GM12878 (cell line): Measurements from ENCODE around the gene BEST4. TPM values are rescaled to one million over a fixed set of nuclear protein-coding genes. Genes with fewer than 3 reads are reported as not detected.

Experiments
- ATAC-seq: fragments of 200-7000 bp; cut with Tn5 transposase; 3 replicates; pipeline ENCODE4 v1.9.1; 2020; ENCODE audit warnings: mild to moderate bottlenecking, moderate library complexity
- BruUV-seq: library from RNA; stranded (reverse); fragments of 400-500 nt; replicated peaks from 2 replicates; lab custom pipeline; 2021; lab: Mats Ljungman, UMichigan
- CTCF ChIA-PET: fragments of 300-600 bp; sonication (Branson Sonifier 250); formaldehyde crosslinking; extraction: SDS; loops from one replicate; lab custom pipeline; 2021; ENCODE audit warnings: inconsistent platforms; lab: Yijun Ruan, JAX
- POLR2A ChIA-PET: fragments of 350-600 bp; formaldehyde crosslinking; extraction: SDS; loops from one replicate; lab custom pipeline; 2021; ENCODE audit warnings: inconsistent platforms; lab: Charles Lee
- RAD21 ChIA-PET: fragments of 300-600 bp; sonication (Branson Sonifier 250); formaldehyde crosslinking; loops from one replicate; lab custom pipeline; 2023; ENCODE audit warnings: antibody characterized with exemption; ENCODE audit not compliant: unreplicated experiment; lab: Charles Lee
- SMC1A ChIA-PET: fragments of 300-600 bp; sonication (Branson Sonifier 250); formaldehyde crosslinking; loops from one replicate; lab custom pipeline; 2023; ENCODE audit not compliant: unreplicated experiment, uncharacterized antibody; lab: Charles Lee
- DNase-seq: peaks from one replicate; pipeline ENCODE4 v3.0.0-alpha.2; 2011; ENCODE audit warnings: low read depth, low spot score
- FAIRE-seq: peaks from 3 replicates; lab custom pipeline; 2011; peaks lifted over from hg19 to GRCh38; lab: Jason Lieb, UNC
- H2AFZ ChIP-seq: 2 replicates; pipeline ENCODE4 v1.6.0; 2011; ENCODE audit warnings: low read depth, low read length, control low read depth; ENCODE audit not compliant: control insufficient read depth
- H3K27ac ChIP-seq: 2 replicates; pipeline ENCODE4 v1.5.1; 2011; ENCODE audit warnings: control low read depth; ENCODE audit not compliant: control insufficient read depth, insufficient read depth
- H3K27me3 ChIP-seq, 2 experiments: replicated peaks in 1 of 2; 2 replicates each; pipeline versions ENCODE4 v1.6.0 to v1.6.1; 2011; ENCODE audit warnings: low read length in 1 of 2; ENCODE audit not compliant: control insufficient read depth in 2 of 2, insufficient read depth in 2 of 2
- H3K36me3 ChIP-seq, 2 experiments: 2 replicates each; pipeline ENCODE4 v1.5.1; 2011; ENCODE audit warnings: low read length in 1 of 2; ENCODE audit not compliant: control insufficient read depth in 2 of 2, insufficient read depth in 2 of 2
- H3K4me1 ChIP-seq: 2 replicates; pipeline ENCODE4 v1.6.1; 2011; ENCODE audit warnings: mild to moderate bottlenecking, low read length, moderate library complexity, mixed read lengths; ENCODE audit not compliant: control insufficient read depth, insufficient read depth
- H3K4me2 ChIP-seq: 2 replicates; pipeline ENCODE4 v1.6.0; 2011; ENCODE audit warnings: control low read depth; ENCODE audit not compliant: control insufficient read depth, insufficient read depth
- H3K4me3 ChIP-seq: fragments of 200-600 bp; sonication (generic); 2 replicates; pipeline ENCODE4 v1.5.1; 2016
- H3K79me2 ChIP-seq: 2 replicates; pipeline ENCODE4 v1.6.0; 2011; ENCODE audit warnings: low read length; ENCODE audit not compliant: control insufficient read depth, insufficient read depth
- H3K9ac ChIP-seq: 2 replicates; pipeline ENCODE4 v1.8.0; 2011; ENCODE audit warnings: low read length, control low read depth, mixed read lengths; ENCODE audit not compliant: control insufficient read depth, insufficient read depth
- H3K9me3 ChIP-seq: replicated peaks from 3 replicates; pipeline ENCODE4 v1.5.1; 2011; ENCODE audit warnings: mild to moderate bottlenecking, low read length; ENCODE audit not compliant: control insufficient read depth, insufficient read depth
- H4K20me1 ChIP-seq: 2 replicates; pipeline ENCODE4 v1.6.0; 2011; ENCODE audit not compliant: control insufficient read depth, insufficient read depth
- GATAD2B ChIP-seq: fragments of 450-650 bp; conservative IDR thresholded peaks from 2 replicates; pipeline ENCODE4 v1.6.1; 2017; ENCODE audit warnings: low read depth, mild to moderate bottlenecking, moderate library complexity
- POLR2A ChIP-seq: IDR thresholded peaks from 2 replicates; pipeline ENCODE4 v1.6.1; 2011; ENCODE audit warnings: low read depth, mild to moderate bottlenecking, low read length
- REST ChIP-seq: IDR thresholded peaks from 2 replicates; pipeline ENCODE4 v1.6.1; 2012; ENCODE audit warnings: mild to moderate bottlenecking, low read depth, low read length
- ZBTB33 ChIP-seq: fragments of 450-650 bp; IDR thresholded peaks from 2 replicates; pipeline ENCODE4 v1.6.1; 2017; ENCODE audit warnings: mild to moderate bottlenecking
- WGBS: methylation state at CpG from one replicate; pipeline ENCODE4 v1.1.6; 2016; ENCODE audit warnings: low lambda C conversion rate; ENCODE audit not compliant: insufficient replicate concordance, insufficient coverage; ENCODE audit errors: missing lambda C conversion rate; 5-methylcytosine and 5-hydroxymethylcytosine counted together
- in situ Hi-C: fragments of 300-500 bp; cut with MboI; formaldehyde crosslinking; loops from 9 replicates; pipeline ENCODE4 v1.14.3; 2018; ENCODE audit warnings: mixed read lengths
- intact Hi-C: fragments of 100-400 bp; cut with micrococcal nuclease; formaldehyde crosslinking; loops from one replicate; pipeline ENCODE4 v1.14.2; 2022; ENCODE audit not compliant: unreplicated experiment
- polyA plus RNA-seq, 11 experiments: library from polyadenylated mRNA; depleted of rRNA in 4 of 11; unstranded in 6 of 11; stranded (reverse) in 5 of 11; fragments of >200 nt; fragmentation: Nextera tagmentation in 4 of 11; fragmentation: Illumina TruSeq in 1 of 11; extraction: Ambion mirVana in 4 of 11; extraction: Trizol in 1 of 11; gene quantifications; 1 replicate in 1 of 11; 2 replicates in 10 of 11; pipeline versions ENCODE4 v1.2.1 to v1.2.3, GENCODE V29; 2011 to 2016; ENCODE audit warnings: inconsistent platforms in 2 of 11, missing spikeins in 2 of 11, low read depth in 1 of 11
- total RNA-seq, 4 experiments: library from RNA; depleted of rRNA in 3 of 4; stranded (reverse); fragments of >200 nt in 3 of 4; fragmentation: Illumina TruSeq in 1 of 4; extraction: Trizol in 1 of 4; gene quantifications; 2 replicates each; pipeline versions ENCODE4 v1.2.1 to v1.2.3, GENCODE V29; 2013 to 2021

BEST4 gene
- total and polyA plus RNA-seq, 10 of the 15 experiments (the other 5 are each of a cell fraction or from before 2014, with no cell fraction given), result 0.06 to 1.3 (median 0.42) TPM

- no peak overlapping the region for H2AFZ ChIP-seq
- TF ChIP-seq REST, result no peak
- TF ChIP-seq GATAD2B, result 0 out of 2 replicates have a peak, but pooled peaks have one; percentile 42
- 0 out of 2 replicates have a peak, but pooled peaks have one; percentile 35 for TF ChIP-seq ZBTB33
- TF ChIP-seq POLR2A, result peak; percentile 62; the same call in 1 of the 2 replicates
- WGBS, result 97% methylated on average over 66 of the region's 70 CpGs
- H3K4me1 ChIP-seq, result peaks cover 59% of the 10 kb centered on the region
- in situ Hi-C loops (loop anchor here (5.0 kb wide), 1 partner anchor 74 kb away; the partner anchor contains the start of gene RNU5D-1), intact Hi-C loops (no loop called here)
- FAIRE-seq (no peak), DNase-seq (no peak), ATAC-seq (no peak)
- no peak overlapping the region; the same call in 1 of the 2 replicates for H3K4me2 ChIP-seq
- ChIA-PET POLR2A (interaction anchor here (0.6 to 5.1 kb wide), 2 partner anchors 12 to 456 kb away, joined by 3 to 51 read pairs; no protein-coding TSS in a partner anchor), SMC1A (no interaction called here), RAD21 (no interaction called here), CTCF (interaction anchor here (0.9 to 4.1 kb wide), 2 partner anchors 13 kb away, joined by 3 to 36 read pairs; no protein-coding TSS in a partner anchor)
- peak overlapping the region; percentile 95 for H3K27ac ChIP-seq
- 0 out of 2 replicates have a peak overlapping the region, but pooled peaks have one; percentile 75 for H3K9ac ChIP-seq
- H4K20me1 ChIP-seq, result no peaks in the 10 kb centered on the region
- H3K79me2 ChIP-seq, result peaks cover 12% of the 10 kb centered on the region
- no peaks in the 10 kb centered on the region for H3K9me3 ChIP-seq
- no TSS peak for BruUV-seq
- no peak overlapping the region for H3K4me3 ChIP-seq
- H3K36me3 ChIP-seq, result peaks cover 6 to 9% of the 10 kb centered on the region in 2 experiments
- no peaks in the 10 kb centered on the region for H3K27me3 ChIP-seq
Observed at GRCh38 chr1:44806025-44806703, 18.2 kb upstream of the BEST4 start.
